Aorta (tissue), 5 donors: ENCODE data around the gene SPINT1. TPM values are rescaled to one million over a fixed set of nuclear protein-coding genes. Genes with fewer than 3 reads are reported as not detected.

ENCODE experiments used
- ATAC-seq: fragments of 200-7000 bp; cut with Tn5 transposase; one replicate; pipeline ENCODE4 v1.9.1; 2022; ENCODE audit warnings: moderate library complexity; ENCODE audit not compliant: low FRiP score
- DNase-seq, 2 donors: peaks; one replicate each; pipeline ENCODE4 v3.0.0-alpha.2; 2020
- H3K27ac ChIP-seq, 2 donors: one replicate each; pipeline ENCODE4 v1.5.1; 2013; ENCODE audit warnings: low read length in 2 of 2, mild to moderate bottlenecking in 2 of 2, moderate library complexity in 2 of 2, control low read depth in 1 of 2, inconsistent platforms in 1 of 2, low read depth in 1 of 2
- H3K27me3 ChIP-seq, 2 donors: one replicate each; pipeline ENCODE4 v1.6.1; 2013; ENCODE audit warnings: control low read depth in 1 of 2, low read length in 1 of 2, mild to moderate bottlenecking in 1 of 2, moderate library complexity in 1 of 2; ENCODE audit not compliant: insufficient read depth in 2 of 2, control insufficient read depth in 1 of 2
- H3K36me3 ChIP-seq, 2 donors: one replicate each; pipeline ENCODE4 v1.6.1; 2013; ENCODE audit warnings: control low read depth in 1 of 2, low read length in 1 of 2, mild to moderate bottlenecking in 1 of 2; ENCODE audit not compliant: insufficient read depth in 2 of 2, control insufficient read depth in 1 of 2
- H3K4me1 ChIP-seq, 2 donors: one replicate each; pipeline ENCODE4 v1.6.1; 2013; ENCODE audit warnings: low read length in 2 of 2, control low read depth in 1 of 2, mild to moderate bottlenecking in 1 of 2, moderate library complexity in 1 of 2; ENCODE audit not compliant: insufficient read depth in 2 of 2, control insufficient read depth in 1 of 2
- H3K4me3 ChIP-seq, 2 donors: one replicate each; pipeline ENCODE4 v1.5.1; 2013; ENCODE audit warnings: low read length in 2 of 2, control low read depth in 1 of 2, mild to moderate bottlenecking in 1 of 2
- H3K9me3 ChIP-seq: one replicate; pipeline ENCODE4 v1.6.1; 2013; ENCODE audit warnings: mild to moderate bottlenecking, low read length; ENCODE audit not compliant: control insufficient read depth
- WGBS, 2 donors: extraction: QIAGEN DNeasy Blood & Tissue Kit; methylation state at CpG; one replicate each; pipeline ENCODE4 v1.1.7; 2013; 5-methylcytosine and 5-hydroxymethylcytosine counted together
- intact Hi-C, 2 donors: fragments of 100-400 bp; cut with DNase I; formaldehyde crosslinking; loops; one replicate each; pipeline versions ENCODE4 v1.14.2 to v1.15.0; 2022
- long read RNA-seq, 2 donors: library from polyadenylated mRNA; unstranded; transcript quantifications; one replicate each; pipeline ENCODE4 v2.0.0, GENCODE V29; 2020 to 2021
- polyA plus RNA-seq, 2 donors: library from polyadenylated mRNA; stranded (reverse); fragments of 200-250 nt; gene quantifications; one replicate each; pipeline ENCODE4 v1.2.3, GENCODE V29; 2013
- total RNA-seq, 2 donors: library from RNA; stranded (reverse); fragmentation: NEBNext Ultra II Directional; extraction: Animal tissue kit (Norgen Biotek cat#: 25700); gene quantifications; one replicate each; pipeline ENCODE4 v1.2.1, GENCODE V29; 2021
- donor health status: healthy with polysubstance abuse.
- donor health status: Bipolar disorder and iron deficiency.
- donor health status: DM: no; HTN: no; CAD: no.
- donor health status: DM: no; HTN: no; CAD: no.
- donor health status: DM: yes; HTN: yes; CAD: no.

Gene SPINT1
- total RNA-seq: 1 to 10 TPM; 2.4 to 3.9 TPM
- 10 to 100 TPM in 1 of 2 donors, 1 to 10 TPM in 1; 1.9 to 15.5 TPM for polyA plus RNA-seq
- long read RNA-seq, donor 1, partial matches to known transcripts: 5 of 11 reads
- long read RNA-seq, donor 1, other reads (novel, unspliced or antisense): 4 of 11 reads
- long read RNA-seq, donor 2, partial matches to known transcripts: 1 of 2 reads
- long read RNA-seq, donor 2, other reads (novel, unspliced or antisense): 0 of 2 reads

GRCh38 chr15:40843885-40844695 lies at the start of gene SPINT1:
SPINT1 (plus strand) TSS chr15:40844048; CDS start chr15:40844555, 507 bp downstream.
- peak; percentile 47 to 79 for DNase-seq
- WGBS, 2 donors: 1 to 2% methylated on average over 57 to 89 of the region's 89 CpGs
- no peak for ATAC-seq

GRCh38 chr15:40796041-40796440 lies 47.8 kb upstream of the SPINT1 start:
- Histone ChIP-seq H3K27ac (no peak overlapping the region), H3K27me3 (no peaks in the 10 kb centered on the region), H3K36me3 (no peaks in the 10 kb centered on the region), H3K4me3 (no peak overlapping the region), H3K9me3 (no peaks in the 10 kb centered on the region), H3K4me1 (no peaks in the 10 kb centered on the region)
- WGBS, 2 donors: 88 to 89% methylated on average over 2 of the region's 2 CpGs
- DNase-seq: no peak
- no peak for ATAC-seq
- intact Hi-C loops: no loop called here

More at GRCh38 chr15:40843885-40844695, at the start of gene SPINT1:
- Histone ChIP-seq H3K9me3 (no peaks in the 10 kb centered on the region), H3K36me3 (no peaks in the 10 kb centered on the region), H3K4me3 (peak within 1 kb of the TSS in 1 of 2 donors; percentile 2), H3K27ac (no peak within 1 kb of the TSS), H3K27me3 (no peaks in the 10 kb centered on the region), H3K4me1 (no peaks in the 10 kb centered on the region)
- intact Hi-C loops: no loop called here

- 96 to 98% methylated on average over 5 of the region's 5 CpGs for WGBS, 2 donors
- Histone ChIP-seq H3K4me3 (no peak overlapping the region), H3K4me1 (no peaks in the 10 kb centered on the region), H3K27me3 (no peaks in the 10 kb centered on the region), H3K27ac (no peak overlapping the region), H3K9me3 (no peaks in the 10 kb centered on the region), H3K36me3 (no peaks in the 10 kb centered on the region)
- DNase-seq (peak in 1 of 2 donors; percentile 27), ATAC-seq (no peak)
- intact Hi-C loops: no loop called here
Measured at GRCh38 chr15:40796512-40796911, 47.3 kb upstream of the SPINT1 start.

GRCh38 chr15:40799523-40799922 lies 44.3 kb upstream of the SPINT1 start:
- Histone ChIP-seq H3K4me3 (no peak overlapping the region), H3K4me1 (no peaks in the 10 kb centered on the region), H3K9me3 (no peaks in the 10 kb centered on the region), H3K36me3 (no peaks in the 10 kb centered on the region), H3K27me3 (no peaks in the 10 kb centered on the region), H3K27ac (no peak overlapping the region)
- DNase-seq (no peak), ATAC-seq (no peak)
- WGBS, 2 donors: 92 to 96% methylated on average over 3 of the region's 3 CpGs
- intact Hi-C loops: no loop called here

GRCh38 chr15:40803076-40803475 lies 40.8 kb upstream of the SPINT1 start:
- H3K4me1 ChIP-seq: no peaks in the 10 kb centered on the region
- no peak overlapping the region for H3K4me3 ChIP-seq
- no peak for DNase-seq
- no peak overlapping the region for H3K27ac ChIP-seq
- WGBS, 2 donors: 74 to 77% methylated on average over 2 of the region's 2 CpGs
- H3K27me3 ChIP-seq: no peaks in the 10 kb centered on the region
- intact Hi-C loops: no loop called here
- no peaks in the 10 kb centered on the region for H3K36me3 ChIP-seq
- no peak for ATAC-seq
- H3K9me3 ChIP-seq: no peaks in the 10 kb centered on the region

GRCh38 chr15:40803688-40804087 lies 40.2 kb upstream of the SPINT1 start:
- no peak for ATAC-seq
- Histone ChIP-seq H3K27ac (no peak overlapping the region), H3K4me3 (no peak overlapping the region), H3K36me3 (no peaks in the 10 kb centered on the region), H3K27me3 (no peaks in the 10 kb centered on the region), H3K4me1 (no peaks in the 10 kb centered on the region), H3K9me3 (no peaks in the 10 kb centered on the region)
- peak in 1 of 2 donors; percentile 11 for DNase-seq
- 91 to 96% methylated on average over 1 of the region's 1 CpG for WGBS, 2 donors
- intact Hi-C loops: no loop called here

GRCh38 chr15:40806672-40807027 lies 37.2 kb upstream of the SPINT1 start:
- no peaks in the 10 kb centered on the region for H3K27me3 ChIP-seq
- H3K9me3 ChIP-seq: no peaks in the 10 kb centered on the region
- WGBS, 2 donors: 0 to 1% methylated on average over 2 of the region's 2 CpGs
- H3K36me3 ChIP-seq: no peaks in the 10 kb centered on the region
- intact Hi-C loops: loop anchor here (5.0 kb wide), 1 partner anchor 44 kb away; the partner anchor contains the start of gene GCHFR (in 2 of the 2)
- H3K4me1 ChIP-seq: no peaks in the 10 kb centered on the region
- ATAC-seq (no peak), DNase-seq (no peak)
- peak overlapping the region; percentile 87 to 99 for H3K4me3 ChIP-seq
- H3K27ac ChIP-seq: peak overlapping the region in 1 of 2 donors; percentile 84

- H3K9me3 ChIP-seq: no peaks in the 10 kb centered on the region
- 0% methylated on average over 63 to 64 of the region's 64 CpGs for WGBS, 2 donors
- ATAC-seq (peak; percentile 99), DNase-seq (peak; percentile 98 to 99)
- H3K36me3 ChIP-seq: no peaks in the 10 kb centered on the region
- H3K4me1 ChIP-seq: no peaks in the 10 kb centered on the region
- intact Hi-C loops: loop anchor here (5.0 kb wide), 1 partner anchor 45 kb away; the partner anchor contains the start of gene GCHFR (in 2 of the 2)
- no peaks in the 10 kb centered on the region for H3K27me3 ChIP-seq
- peak within 1 kb of the TSS; percentile 87 to 99 for H3K4me3 ChIP-seq
- peak within 1 kb of the TSS; percentile 81 to 84 for H3K27ac ChIP-seq
Measured at GRCh38 chr15:40807028-40807887, 36.6 kb upstream of the SPINT1 start, which contains the start of the genes DNAJC17 and ZFYVE19. DNAJC17 (minus strand) TSS chr15:40807473; CDS start chr15:40807446, 27 bp downstream. ZFYVE19 (plus strand) TSS chr15:40807089; CDS start chr15:40807590, 501 bp downstream.
